HEK293 (cell line): ENCODE results near the gene TMEM244.

Experiments used
- BCL6B ChIP-seq: fragments of 450-650 bp; formaldehyde crosslinking; IDR thresholded peaks from 2 replicates; pipeline ENCODE4 v1.5.1; 2017; ENCODE audit warnings: missing biosample characterization, missing genetic modification characterization
- HIC1 ChIP-seq: fragments of 450-650 bp; formaldehyde crosslinking; IDR thresholded peaks from 2 replicates; pipeline ENCODE4 v1.5.1; 2016; ENCODE audit warnings: missing biosample characterization, missing genetic modification characterization
- KLF8 ChIP-seq: fragments of 450-650 bp; formaldehyde crosslinking; IDR thresholded peaks from 2 replicates; pipeline ENCODE4 v1.5.1; 2016; ENCODE audit warnings: missing biosample characterization, missing genetic modification characterization
- OVOL3 ChIP-seq: fragments of 450-650 bp; formaldehyde crosslinking; IDR thresholded peaks from 2 replicates; pipeline ENCODE4 v1.5.1; 2016; ENCODE audit warnings: missing biosample characterization, missing genetic modification characterization
- PRDM10 ChIP-seq: fragments of 450-650 bp; formaldehyde crosslinking; IDR thresholded peaks from 2 replicates; pipeline ENCODE4 v1.5.1; 2016; ENCODE audit warnings: missing biosample characterization, missing genetic modification characterization
- SP7 ChIP-seq: fragments of 450-650 bp; formaldehyde crosslinking; IDR thresholded peaks from 2 replicates; pipeline ENCODE4 v1.5.1; 2016; ENCODE audit warnings: missing biosample characterization, missing genetic modification characterization
- ZFP41 ChIP-seq: fragments of 450-650 bp; formaldehyde crosslinking; IDR thresholded peaks from 2 replicates; pipeline ENCODE4 v1.5.1; 2016; ENCODE audit warnings: missing biosample characterization, missing genetic modification characterization, borderline replicate concordance
- ZIC2 ChIP-seq: fragments of 450-650 bp; formaldehyde crosslinking; IDR thresholded peaks from 2 replicates; pipeline ENCODE4 v1.5.1; 2016; ENCODE audit warnings: missing biosample characterization, missing genetic modification characterization
- ZNF311 ChIP-seq: fragments of 450-650 bp; formaldehyde crosslinking; IDR thresholded peaks from 2 replicates; pipeline ENCODE4 v1.5.1; 2017; ENCODE audit warnings: missing biosample characterization, missing genetic modification characterization, borderline replicate concordance
- ZNF366 ChIP-seq: fragments of 450-650 bp; formaldehyde crosslinking; conservative IDR thresholded peaks from 2 replicates; pipeline ENCODE4 v1.5.1; 2016; ENCODE audit warnings: missing biosample characterization, missing genetic modification characterization
- ZNF394 ChIP-seq: fragments of 450-650 bp; formaldehyde crosslinking; IDR thresholded peaks from 2 replicates; pipeline ENCODE4 v1.5.1; 2016; ENCODE audit warnings: missing biosample characterization, missing genetic modification characterization, mild to moderate bottlenecking, moderate library complexity, borderline replicate concordance
- ZNF404 ChIP-seq: fragments of 450-650 bp; formaldehyde crosslinking; IDR thresholded peaks from 2 replicates; pipeline ENCODE4 v1.5.1; 2017; ENCODE audit warnings: missing biosample characterization, missing genetic modification characterization
- ZNF423 ChIP-seq: fragments of 450-650 bp; formaldehyde crosslinking; IDR thresholded peaks from 2 replicates; pipeline ENCODE4 v1.5.1; 2016; ENCODE audit warnings: missing biosample characterization, missing genetic modification characterization
- ZNF639 ChIP-seq: fragments of 450-650 bp; formaldehyde crosslinking; IDR thresholded peaks from 2 replicates; pipeline ENCODE4 v1.5.1; 2016; ENCODE audit warnings: missing biosample characterization, missing genetic modification characterization
- ZNF658 ChIP-seq: fragments of 450-650 bp; formaldehyde crosslinking; IDR thresholded peaks from 2 replicates; pipeline ENCODE4; 2016; ENCODE audit warnings: missing biosample characterization, missing genetic modification characterization
- ZNF747 ChIP-seq: fragments of 450-650 bp; formaldehyde crosslinking; IDR thresholded peaks from 2 replicates; pipeline ENCODE4 v1.5.1; 2016; ENCODE audit warnings: missing biosample characterization, missing genetic modification characterization
- ZNF776 ChIP-seq: fragments of 450-650 bp; formaldehyde crosslinking; IDR thresholded peaks from 2 replicates; pipeline ENCODE4 v1.5.0; 2017; ENCODE audit warnings: missing biosample characterization, missing genetic modification characterization, borderline replicate concordance
- TF ChIP-seq, protein P1 (sequence below): fragments of 450-650 bp; formaldehyde crosslinking; IDR thresholded peaks from 2 replicates; pipeline ENCODE4 v1.5.1; 2016; ENCODE audit warnings: missing biosample characterization, missing genetic modification characterization
- TF ChIP-seq, protein P2 (sequence below): fragments of 450-650 bp; formaldehyde crosslinking; IDR thresholded peaks from 2 replicates; pipeline ENCODE4 v1.5.1; 2017; ENCODE audit warnings: missing biosample characterization, missing genetic modification characterization
- TF ChIP-seq, protein P3 (sequence below): fragments of 450-650 bp; formaldehyde crosslinking; conservative IDR thresholded peaks from 2 replicates; pipeline ENCODE4 v1.5.1; 2016; ENCODE audit warnings: low read depth, missing biosample characterization, missing genetic modification characterization

The TMEM244 gene

DNA sequence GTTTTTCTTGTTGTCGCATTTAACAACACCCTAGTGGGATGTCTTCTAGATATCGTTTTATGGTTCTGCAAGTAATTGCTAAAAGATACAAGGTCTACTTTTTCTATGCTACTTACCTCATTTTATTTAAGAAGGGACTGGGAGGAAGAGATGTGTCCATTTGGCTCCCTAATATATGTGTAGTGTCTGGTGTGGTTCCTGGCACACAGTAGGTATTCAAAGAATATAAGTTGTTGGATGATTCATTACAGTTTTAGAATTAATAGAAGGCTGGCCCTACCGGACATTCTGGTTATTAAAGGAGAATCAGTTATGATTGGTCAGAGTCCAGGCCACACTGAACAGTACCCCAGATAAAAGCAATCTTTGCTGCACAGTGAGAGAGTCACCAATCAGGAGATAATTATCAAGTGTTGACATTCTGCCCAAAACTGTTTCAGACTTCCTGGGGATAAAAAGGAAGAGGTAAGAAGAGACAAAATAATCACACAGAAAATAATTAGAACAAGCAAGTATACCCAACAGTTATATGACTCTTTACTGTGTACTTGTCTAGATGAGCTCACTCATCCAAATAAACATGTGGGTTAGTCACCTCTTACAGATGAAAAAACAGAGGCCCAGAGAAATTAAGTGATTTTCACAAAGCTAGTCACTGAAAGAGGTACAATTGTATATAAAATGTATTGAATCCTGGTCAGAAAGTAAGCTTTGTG, 7.0 kb downstream of the TMEM244 start (continued):
- TF ChIP-seq OVOL3 (tag by site-specific recombination): 0 out of 2 replicates have a peak, but pooled peaks have one; percentile 26
- 0 out of 2 replicates have a peak, but pooled peaks have one; percentile 12 for TF ChIP-seq PRDM10
- 0 out of 2 replicates have a peak, but pooled peaks have one; percentile 38 for TF ChIP-seq ZNF639 (tag by site-specific recombination)
- no peak for TF ChIP-seq ZNF311 (tag by site-specific recombination)
- TF ChIP-seq, protein P1, sequence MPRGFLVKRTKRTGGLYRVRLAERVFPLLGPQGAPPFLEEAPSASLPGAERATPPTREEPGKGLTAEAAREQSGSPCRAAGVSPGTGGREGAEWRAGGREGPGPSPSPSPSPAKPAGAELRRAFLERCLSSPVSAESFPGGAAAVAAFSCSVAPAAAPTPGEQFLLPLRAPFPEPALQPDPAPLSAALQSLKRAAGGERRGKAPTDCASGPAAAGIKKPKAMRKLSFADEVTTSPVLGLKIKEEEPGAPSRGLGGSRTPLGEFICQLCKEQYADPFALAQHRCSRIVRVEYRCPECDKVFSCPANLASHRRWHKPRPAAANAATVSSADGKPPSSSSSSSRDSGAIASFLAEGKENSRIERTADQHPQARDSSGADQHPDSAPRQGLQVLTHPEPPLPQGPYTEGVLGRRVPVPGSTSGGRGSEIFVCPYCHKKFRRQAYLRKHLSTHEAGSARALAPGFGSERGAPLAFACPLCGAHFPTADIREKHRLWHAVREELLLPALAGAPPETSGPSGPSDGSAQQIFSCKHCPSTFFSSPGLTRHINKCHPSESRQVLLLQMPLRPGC: peak; percentile 51; the same call in 1 of the 2 replicates
- TF ChIP-seq ZNF404 (tag by site-specific recombination): no peak
- TF ChIP-seq ZNF658: no peak
- TF ChIP-seq ZNF423 (tag by site-specific recombination): no peak
- TF ChIP-seq, protein P2, sequence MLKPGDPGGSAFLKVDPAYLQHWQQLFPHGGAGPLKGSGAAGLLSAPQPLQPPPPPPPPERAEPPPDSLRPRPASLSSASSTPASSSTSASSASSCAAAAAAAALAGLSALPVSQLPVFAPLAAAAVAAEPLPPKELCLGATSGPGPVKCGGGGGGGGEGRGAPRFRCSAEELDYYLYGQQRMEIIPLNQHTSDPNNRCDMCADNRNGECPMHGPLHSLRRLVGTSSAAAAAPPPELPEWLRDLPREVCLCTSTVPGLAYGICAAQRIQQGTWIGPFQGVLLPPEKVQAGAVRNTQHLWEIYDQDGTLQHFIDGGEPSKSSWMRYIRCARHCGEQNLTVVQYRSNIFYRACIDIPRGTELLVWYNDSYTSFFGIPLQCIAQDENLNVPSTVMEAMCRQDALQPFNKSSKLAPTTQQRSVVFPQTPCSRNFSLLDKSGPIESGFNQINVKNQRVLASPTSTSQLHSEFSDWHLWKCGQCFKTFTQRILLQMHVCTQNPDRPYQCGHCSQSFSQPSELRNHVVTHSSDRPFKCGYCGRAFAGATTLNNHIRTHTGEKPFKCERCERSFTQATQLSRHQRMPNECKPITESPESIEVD (tag by site-specific recombination): peak; percentile 58; the same call in 1 of the 2 replicates
- peak; percentile 55 for TF ChIP-seq ZNF366 (tag by site-specific recombination)
- no peak for TF ChIP-seq ZNF776 (tag by site-specific recombination)
- TF ChIP-seq, protein P3, sequence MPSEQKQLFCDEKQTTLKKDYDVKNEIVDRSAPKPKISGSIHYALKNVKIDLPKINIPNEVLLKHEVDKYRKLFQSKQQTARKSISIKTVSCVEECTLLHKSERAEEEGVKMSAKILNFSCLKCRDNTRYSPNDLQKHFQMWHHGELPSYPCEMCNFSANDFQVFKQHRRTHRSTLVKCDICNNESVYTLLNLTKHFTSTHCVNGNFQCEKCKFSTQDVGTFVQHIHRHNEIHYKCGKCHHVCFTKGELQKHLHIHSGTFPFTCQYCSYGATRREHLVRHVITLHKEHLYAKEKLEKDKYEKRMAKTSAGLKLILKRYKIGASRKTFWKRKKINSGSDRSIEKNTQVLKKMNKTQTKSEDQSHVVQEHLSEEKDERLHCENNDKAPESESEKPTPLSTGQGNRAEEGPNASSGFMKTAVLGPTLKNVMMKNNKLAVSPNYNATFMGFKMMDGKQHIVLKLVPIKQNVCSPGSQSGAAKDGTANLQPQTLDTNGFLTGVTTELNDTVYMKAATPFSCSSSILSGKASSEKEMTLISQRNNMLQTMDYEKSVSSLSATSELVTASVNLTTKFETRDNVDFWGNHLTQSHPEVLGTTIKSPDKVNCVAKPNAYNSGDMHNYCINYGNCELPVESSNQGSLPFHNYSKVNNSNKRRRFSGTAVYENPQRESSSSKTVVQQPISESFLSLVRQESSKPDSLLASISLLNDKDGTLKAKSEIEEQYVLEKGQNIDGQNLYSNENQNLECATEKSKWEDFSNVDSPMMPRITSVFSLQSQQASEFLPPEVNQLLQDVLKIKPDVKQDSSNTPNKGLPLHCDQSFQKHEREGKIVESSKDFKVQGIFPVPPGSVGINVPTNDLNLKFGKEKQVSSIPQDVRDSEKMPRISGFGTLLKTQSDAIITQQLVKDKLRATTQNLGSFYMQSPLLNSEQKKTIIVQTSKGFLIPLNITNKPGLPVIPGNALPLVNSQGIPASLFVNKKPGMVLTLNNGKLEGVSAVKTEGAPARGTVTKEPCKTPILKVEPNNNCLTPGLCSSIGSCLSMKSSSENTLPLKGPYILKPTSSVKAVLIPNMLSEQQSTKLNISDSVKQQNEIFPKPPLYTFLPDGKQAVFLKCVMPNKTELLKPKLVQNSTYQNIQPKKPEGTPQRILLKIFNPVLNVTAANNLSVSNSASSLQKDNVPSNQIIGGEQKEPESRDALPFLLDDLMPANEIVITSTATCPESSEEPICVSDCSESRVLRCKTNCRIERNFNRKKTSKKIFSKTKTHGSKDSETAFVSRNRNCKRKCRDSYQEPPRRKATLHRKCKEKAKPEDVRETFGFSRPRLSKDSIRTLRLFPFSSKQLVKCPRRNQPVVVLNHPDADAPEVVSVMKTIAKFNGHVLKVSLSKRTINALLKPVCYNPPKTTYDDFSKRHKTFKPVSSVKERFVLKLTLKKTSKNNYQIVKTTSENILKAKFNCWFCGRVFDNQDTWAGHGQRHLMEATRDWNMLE (tag by site-specific recombination): no peak
- TF ChIP-seq HIC1 (tag by site-specific recombination): no peak
- TF ChIP-seq ZIC2 (tag by site-specific recombination): no peak
- peak; percentile 23; the same call in 1 of the 2 replicates for TF ChIP-seq KLF8 (tag by site-specific recombination)
- 0 out of 2 replicates have a peak, but pooled peaks have one; percentile 32 for TF ChIP-seq ZNF394 (tag by site-specific recombination)
- no peak for TF ChIP-seq ZFP41
- TF ChIP-seq SP7 (tag by site-specific recombination): peak; percentile 61
- no peak for TF ChIP-seq ZNF747 (tag by site-specific recombination)
- no peak for TF ChIP-seq BCL6B (tag by site-specific recombination)
